HepG2 (cell line): ENCODE results near the gene COL13A1. TPM values are rescaled to one million over a fixed set of nuclear protein-coding genes. Genes with fewer than 3 reads are reported as not detected.

ENCODE experiments used
- ATAC-seq: fragments of 200-7000 bp; cut with Tn5 transposase; 3 replicates; pipeline ENCODE4 v1.9.1; 2020; ENCODE audit warnings: mild to moderate bottlenecking, moderate library complexity
- BruUV-seq: library from RNA; stranded (reverse); fragments of 400-500 nt; replicated peaks from 2 replicates; lab custom pipeline; 2021; lab: Mats Ljungman, UMichigan
- CTCF ChIA-PET: fragments of 300-600 bp; formaldehyde crosslinking; extraction: SDS; loops from one replicate; lab custom pipeline; 2021; ENCODE audit warnings: low total read pairs, inconsistent platforms, low intra/inter-chr PET ratio; lab: Yijun Ruan, JAX
- POLR2A ChIA-PET: fragments of 350-600 bp; sonication (Branson Sonifier 250); formaldehyde crosslinking; loops from one replicate; lab custom pipeline; 2020; ENCODE audit warnings: antibody characterized with exemption, inconsistent platforms; lab: Yijun Ruan, JAX
- DNase-seq: peaks from one replicate; pipeline ENCODE4 v3.0.0-alpha.2; 2015; ENCODE audit warnings: low spot score
- FAIRE-seq: peaks from 3 replicates; lab custom pipeline; 2011; peaks lifted over from hg19 to GRCh38; lab: Jason Lieb, UNC
- H2AFZ ChIP-seq: one replicate; pipeline ENCODE4 v1.6.1; 2011; ENCODE audit warnings: low read length, inconsistent platforms
- H3K27ac ChIP-seq: fragments of 300-600 bp; 3 replicates; pipeline ENCODE4 v1.8.0; 2011; ENCODE audit warnings: mixed run types, mild to moderate bottlenecking, mixed read lengths, low read length, inconsistent platforms; ENCODE audit not compliant: insufficient read depth; ENCODE audit errors: extremely low read length
- H3K27me3 ChIP-seq, 2 experiments: fragments of 200-600 bp in 1 of 2; 2 replicates in 1 of 2; 3 replicates in 1 of 2; pipeline versions ENCODE4 v1.6.0 to v1.8.0; 2011; ENCODE audit warnings: low read length in 2 of 2, mild to moderate bottlenecking in 2 of 2, moderate library complexity in 2 of 2, inconsistent platforms in 1 of 2; ENCODE audit not compliant: insufficient read depth in 2 of 2, control insufficient read depth in 1 of 2
- H3K36me3 ChIP-seq, 2 experiments: fragments of 200-600 bp in 1 of 2; replicated peaks in 1 of 2; 2 replicates in 1 of 2; 3 replicates in 1 of 2; pipeline versions ENCODE4 v1.5.1 to v1.8.0; 2011; ENCODE audit warnings: low read length in 2 of 2, inconsistent platforms in 1 of 2; ENCODE audit not compliant: insufficient read depth in 2 of 2, control insufficient read depth in 1 of 2
- H3K4me1 ChIP-seq: 2 replicates; pipeline ENCODE4 v1.5.1; 2012; ENCODE audit warnings: low read length, inconsistent platforms; ENCODE audit not compliant: insufficient read depth
- H3K4me2 ChIP-seq: 2 replicates; pipeline ENCODE4 v1.6.0; 2011; ENCODE audit warnings: low read depth, low read length, inconsistent platforms
- H3K4me3 ChIP-seq, 3 experiments: fragments of 200-600 bp in 1 of 3; sonication (generic), shearing (Covaris generic) in 1 of 3; replicated peaks in 1 of 3; 2 replicates each; pipeline ENCODE4 v1.5.1; 2011 to 2016; ENCODE audit warnings: low read length in 3 of 3, inconsistent platforms in 2 of 3, low read depth in 2 of 3, mild to moderate bottlenecking in 2 of 3, control low read depth in 1 of 3, mixed read lengths in 1 of 3; ENCODE audit not compliant: insufficient read depth in 1 of 3
- H3K79me2 ChIP-seq: one replicate; pipeline ENCODE4 v1.6.1; 2011; ENCODE audit warnings: low read length, inconsistent platforms; ENCODE audit not compliant: insufficient read depth
- H3K9ac ChIP-seq: 2 replicates; pipeline ENCODE4 v1.6.0; 2011; ENCODE audit warnings: mild to moderate bottlenecking, low read depth, low read length, inconsistent platforms; ENCODE audit not compliant: insufficient read depth
- H3K9me3 ChIP-seq: 2 replicates; pipeline ENCODE4 v1.5.1; 2012; ENCODE audit warnings: mild to moderate bottlenecking, low read length
- H4K20me1 ChIP-seq: 2 replicates; pipeline ENCODE4 v1.6.0; 2011; ENCODE audit warnings: inconsistent platforms, mild to moderate bottlenecking, low read length, moderate library complexity; ENCODE audit not compliant: insufficient read depth
- BRCA1 ChIP-seq: sonication (generic); formaldehyde crosslinking; IDR thresholded peaks from 2 replicates; pipeline ENCODE4 v1.4.0; 2020; ENCODE audit warnings: missing genetic modification reagents
- HOXD1 ChIP-seq: sonication (generic); formaldehyde crosslinking; IDR thresholded peaks from 2 replicates; pipeline ENCODE4 v1.5.0; 2020; ENCODE audit warnings: missing genetic modification reagents
- MAZ ChIP-seq, 2 experiments: sonication (generic) in 1 of 2; formaldehyde crosslinking in 1 of 2; IDR thresholded peaks; 2 replicates each; pipeline versions ENCODE4 v1.5.0 to v1.6.1; 2012 to 2020; ENCODE audit warnings: low read depth in 2 of 2, mild to moderate bottlenecking in 2 of 2, borderline replicate concordance in 1 of 2, improper control_type of control experiment in 1 of 2, low read length in 1 of 2, missing genetic modification reagents in 1 of 2, moderate library complexity in 1 of 2
- MTF1 ChIP-seq: sonication (generic); formaldehyde crosslinking; IDR thresholded peaks from 2 replicates; pipeline ENCODE4 v1.5.0; 2020; ENCODE audit warnings: missing genetic modification reagents
- NCOA5 ChIP-seq: sonication (generic); formaldehyde crosslinking; IDR thresholded peaks from 2 replicates; pipeline ENCODE4 v1.4.0; 2020; ENCODE audit warnings: missing genetic modification reagents
- ZNF251 ChIP-seq: sonication (generic); formaldehyde crosslinking; IDR thresholded peaks from 2 replicates; pipeline ENCODE4 v1.9.0; 2021; ENCODE audit warnings: mild to moderate bottlenecking, missing genetic modification reagents
- ZNF280D ChIP-seq: sonication (generic); formaldehyde crosslinking; IDR thresholded peaks from 2 replicates; pipeline ENCODE4 v1.5.1; 2020; ENCODE audit warnings: mild to moderate bottlenecking, missing genetic modification reagents
- WGBS: methylation state at CpG from one replicate; pipeline ENCODE4 v1.1.6; 2017; ENCODE audit warnings: low lambda C conversion rate; 5-methylcytosine and 5-hydroxymethylcytosine counted together
- in situ Hi-C: cut with HindIII; loops from 2 replicates; pipeline ENCODE4 v1.10.0; 2017; ENCODE audit warnings: low pct_unique_long_range_greater_than_20kb; ENCODE audit not compliant: extremely low pct_ligation_motif_present
- intact Hi-C: fragments of 100-400 bp; cut with micrococcal nuclease; formaldehyde crosslinking; loops from one replicate; pipeline ENCODE4 v1.10.0; 2022; ENCODE audit not compliant: unreplicated experiment
- polyA plus RNA-seq, 8 experiments: library from polyadenylated mRNA; depleted of rRNA in 3 of 8; stranded (reverse) in 7 of 8; unstranded in 1 of 8; fragments of >200 nt; fragmentation: Illumina TruSeq in 4 of 8; extraction: Trizol in 4 of 8; gene quantifications; 2 replicates each; pipeline versions ENCODE4 v1.2.1 to v1.2.3, GENCODE V29; 2011 to 2016; ENCODE audit warnings: low read depth in 4 of 8, missing spikeins in 1 of 8, mixed read lengths in 1 of 8; ENCODE audit not compliant: insufficient read depth in 1 of 8
- total RNA-seq, 5 experiments: library from RNA; depleted of rRNA; stranded (reverse); fragments of >200 nt; fragmentation: Illumina TruSeq; extraction: Trizol; gene quantifications; 2 replicates each; pipeline ENCODE4 v1.2.3, GENCODE V29; 2016; ENCODE audit warnings: low read depth in 1 of 5

COL13A1 gene
- total and polyA plus RNA-seq, 2 of the 13 experiments (the other 11 are each of a cell fraction or from before 2014, with no cell fraction given) = 0.07 TPM; not detected in 1

- FAIRE-seq (no peak), DNase-seq (no peak), ATAC-seq (peak; percentile 65)
- no peak overlapping the region for H3K4me3 ChIP-seq
- no peaks in the 10 kb centered on the region for H3K9me3 ChIP-seq
- ChIA-PET CTCF (no interaction called here), POLR2A (no interaction called here)
- BruUV-seq = no TSS peak
- TF ChIP-seq MTF1 (CRISPR knock-in tag) = no peak
- no peak for TF ChIP-seq MAZ (IDR thresholded peaks at IDR 0.05; ENCODE audit: borderline replicate concordance, low read depth, low read length)
- TF ChIP-seq MAZ (CRISPR knock-in tag; IDR thresholded peaks at IDR 0.05; ENCODE audit: low read depth) = no peak
- no peak for TF ChIP-seq ZNF280D (CRISPR knock-in tag)
- TF ChIP-seq BRCA1 = no peak
- TF ChIP-seq HOXD1 (CRISPR knock-in tag) = no peak
- no peak for TF ChIP-seq NCOA5 (CRISPR knock-in tag)
- no peak for TF ChIP-seq ZNF251 (CRISPR knock-in tag)
- no peaks in the 10 kb centered on the region for H4K20me1 ChIP-seq
- H3K9ac ChIP-seq = no peak overlapping the region
- intact Hi-C loops = no loop called here
- H3K4me2 ChIP-seq = no peak overlapping the region
- no peaks in the 10 kb centered on the region for H3K36me3 ChIP-seq
- H3K79me2 ChIP-seq = no peaks in the 10 kb centered on the region
- in situ Hi-C loops = no loop called here
- no peaks in the 10 kb centered on the region for H3K4me1 ChIP-seq
- H3K27ac ChIP-seq = no peak overlapping the region
- 13% methylated on average over 6 of the region's 10 CpGs for WGBS
- H3K27me3 ChIP-seq = peaks cover 4 to 35% of the 10 kb centered on the region in 2 experiments; a peak in 3 of 5 replicates
- H2AFZ ChIP-seq = no peak overlapping the region
Measured at GRCh38 chr10:69944761-69945160, 143.1 kb downstream of the COL13A1 start.
